GM21619 (cell line): ENCODE results near the gene DPH5.
"Not testable (repeated sequence)": the region's sequence is repeated elsewhere in the genome, so short reads cannot be mapped to it uniquely, and the experiment has no call there.

Experiments used
- ATAC-seq: cut with Tn5 transposase; IDR thresholded peaks from one replicate; pipeline ENCODE4 v1.9.1; 2021; ENCODE audit not compliant: unreplicated experiment

The DPH5 gene

GRCh38 chr1:100946064-100946463 lies 79.5 kb downstream of the DPH5 start:
- not testable (repeated sequence) for ATAC-seq

GRCh38 chr1:100943533-100943932 lies 82.1 kb downstream of the DPH5 start:
- ATAC-seq, result no peak

GRCh38 chr1:100942304-100943046 lies 83.1 kb downstream of the DPH5 start:
- no peak for ATAC-seq

GRCh38 chr1:100941580-100942216 lies 83.9 kb downstream of the DPH5 start:
- ATAC-seq, result no peak

GRCh38 chr1:100941098-100941527 lies 84.5 kb downstream of the DPH5 start:
- no peak for ATAC-seq
